ENCODE measurements around the gene PML.

The PML gene

DNA sequence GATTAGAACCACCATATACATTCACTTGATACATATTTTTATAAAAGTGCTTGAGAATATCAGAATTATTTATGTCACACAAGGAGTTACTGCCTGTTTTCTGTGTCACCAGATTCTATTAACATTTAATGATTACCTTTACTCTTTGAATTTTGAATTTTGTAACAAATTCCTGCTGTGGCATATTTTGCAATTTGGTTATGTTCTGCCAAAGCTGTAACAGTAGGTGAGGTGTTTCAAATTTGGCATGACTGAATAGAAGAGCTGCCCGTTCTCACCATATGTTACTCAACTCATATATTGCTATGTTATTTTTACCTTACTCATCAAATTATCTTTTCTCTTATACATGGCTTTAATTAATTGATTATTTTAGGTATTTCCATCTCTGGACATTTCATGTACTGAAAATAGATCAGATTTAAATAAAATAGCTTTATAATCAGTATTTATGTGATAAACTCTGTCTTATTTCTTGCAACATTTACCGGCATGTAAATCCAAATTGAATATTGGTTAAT lies 18.9 kb downstream of the PML start:
- DNase-seq = no peak

DNA sequence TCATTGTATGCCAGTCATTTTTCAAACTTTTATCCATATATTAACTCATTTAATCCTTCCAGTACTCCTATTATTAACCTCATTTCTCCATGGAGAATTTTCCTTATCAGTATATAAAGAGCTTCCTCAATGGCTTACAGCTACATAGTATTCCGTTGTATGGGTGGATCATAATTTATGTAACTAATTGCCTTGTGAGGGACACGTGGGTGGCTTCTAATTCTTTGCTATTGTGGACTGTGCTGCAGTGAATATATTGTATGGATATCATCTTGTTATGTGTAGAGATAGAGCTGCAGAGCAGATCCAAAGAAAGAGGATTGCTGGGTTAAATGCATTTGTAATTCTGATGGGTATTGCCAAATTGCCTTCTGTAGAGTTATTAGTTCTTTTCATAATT lies 25.2 kb downstream of the PML start:
- DNase-seq = no peak

DNA sequence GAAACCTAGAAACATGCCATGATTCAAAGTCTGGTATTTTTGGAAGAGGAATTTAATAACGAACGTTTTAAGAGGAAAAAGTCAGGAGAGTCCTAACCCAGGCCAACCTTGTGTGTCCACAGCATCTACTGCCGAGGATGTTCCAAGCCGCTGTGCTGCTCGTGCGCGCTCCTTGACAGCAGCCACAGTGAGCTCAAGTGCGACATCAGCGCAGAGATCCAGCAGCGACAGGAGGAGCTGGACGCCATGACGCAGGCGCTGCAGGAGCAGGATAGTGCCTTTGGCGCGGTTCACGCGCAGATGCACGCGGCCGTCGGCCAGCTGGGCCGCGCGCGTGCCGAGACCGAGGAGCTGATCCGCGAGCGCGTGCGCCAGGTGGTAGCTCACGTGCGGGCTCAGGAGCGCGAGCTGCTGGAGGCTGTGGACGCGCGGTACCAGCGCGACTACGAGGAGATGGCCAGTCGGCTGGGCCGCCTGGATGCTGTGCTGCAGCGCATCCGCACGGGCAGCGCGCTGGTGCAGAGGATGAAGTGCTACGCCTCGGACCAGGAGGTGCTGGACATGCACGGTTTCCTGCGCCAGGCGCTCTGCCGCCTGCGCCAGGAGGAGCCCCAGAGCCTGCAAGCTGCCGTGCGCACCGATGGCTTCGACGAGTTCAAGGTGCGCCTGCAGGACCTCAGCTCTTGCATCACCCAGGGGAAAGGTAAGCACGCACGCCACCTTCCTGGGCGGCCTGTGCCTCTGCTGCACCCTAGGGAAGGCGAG lies 28.4 kb downstream of the PML start:
- DNase-seq = no peak

DNA sequence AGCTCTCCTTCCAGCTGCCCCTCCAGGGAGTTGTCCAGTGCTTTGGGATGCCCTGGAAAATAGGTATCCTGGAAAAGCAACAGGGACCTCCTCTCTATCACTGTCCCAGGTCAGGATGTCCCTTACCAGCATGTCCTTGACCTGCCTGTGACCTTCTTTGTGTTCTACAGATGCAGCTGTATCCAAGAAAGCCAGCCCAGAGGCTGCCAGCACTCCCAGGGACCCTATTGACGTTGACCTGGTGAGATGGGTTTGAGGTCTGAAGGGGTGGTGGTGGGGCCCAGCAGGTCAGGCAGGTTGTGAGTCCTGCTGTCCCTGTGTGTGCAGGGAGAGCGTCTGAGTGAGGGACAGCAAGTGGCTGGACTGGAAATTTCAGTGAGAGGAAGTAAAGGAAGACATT lies 30.2 kb downstream of the PML start:
- DNase-seq = no peak

DNA sequence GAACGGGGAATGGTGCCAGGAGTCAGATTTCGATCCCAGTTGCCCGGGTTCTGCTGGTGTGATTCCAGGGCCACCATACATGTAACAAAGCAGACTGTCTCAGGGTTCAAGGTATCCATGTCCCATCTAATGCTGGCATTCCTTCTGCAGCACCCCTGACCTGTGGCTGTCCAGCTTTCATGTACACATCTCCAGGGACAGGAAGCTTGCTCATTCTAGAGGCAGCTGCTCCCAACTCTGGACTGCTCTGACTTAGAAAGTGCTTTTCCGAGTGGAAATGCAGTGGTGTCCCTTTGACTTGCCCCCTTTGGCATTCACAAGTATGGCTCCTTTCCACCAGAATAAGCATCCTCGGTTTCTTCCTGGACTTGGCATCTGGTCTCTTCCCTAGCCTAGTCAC lies 30.9 kb downstream of the PML start:
- DNase-seq = no peak

DNA sequence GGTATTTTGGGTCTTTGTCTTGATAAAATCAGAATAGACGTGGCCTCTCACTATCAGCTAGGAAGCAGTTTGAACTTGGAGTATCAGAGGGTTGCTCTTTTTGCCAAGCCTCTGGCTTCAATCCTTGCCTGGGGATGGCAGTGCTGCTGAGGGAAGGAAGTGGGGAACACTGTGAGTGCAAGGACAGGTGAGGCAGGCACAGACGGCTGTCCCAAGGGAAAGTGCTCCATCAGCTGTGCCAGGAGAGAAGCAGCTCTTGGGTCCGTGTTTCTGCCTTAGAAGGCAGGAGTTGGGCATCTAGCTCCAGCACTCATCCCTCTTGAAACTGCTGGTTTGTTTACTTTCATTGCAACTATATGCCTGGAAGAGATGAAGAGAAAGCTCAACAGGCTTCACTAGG lies 33.2 kb downstream of the PML start:
- no peak for DNase-seq

DNA sequence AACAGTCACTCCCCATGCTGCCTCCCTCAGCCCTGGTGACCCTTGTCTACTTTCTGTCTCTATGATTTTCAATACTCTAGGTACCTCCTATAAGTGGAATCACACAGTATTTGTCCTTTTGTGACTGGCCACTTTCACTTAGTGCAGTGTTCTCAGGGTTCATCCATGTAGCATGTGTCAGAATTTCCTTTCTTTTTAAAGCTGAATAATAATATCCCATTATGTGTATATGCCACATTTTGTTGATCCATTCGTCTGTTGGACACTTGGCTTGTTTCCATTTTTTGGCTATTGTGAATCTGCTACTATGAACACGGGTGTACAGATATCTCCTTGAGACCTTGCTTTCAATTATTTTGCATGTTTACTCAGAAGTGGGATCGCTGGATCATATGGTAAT lies 34.1 kb downstream of the PML start:
- no peak for DNase-seq

DNA sequence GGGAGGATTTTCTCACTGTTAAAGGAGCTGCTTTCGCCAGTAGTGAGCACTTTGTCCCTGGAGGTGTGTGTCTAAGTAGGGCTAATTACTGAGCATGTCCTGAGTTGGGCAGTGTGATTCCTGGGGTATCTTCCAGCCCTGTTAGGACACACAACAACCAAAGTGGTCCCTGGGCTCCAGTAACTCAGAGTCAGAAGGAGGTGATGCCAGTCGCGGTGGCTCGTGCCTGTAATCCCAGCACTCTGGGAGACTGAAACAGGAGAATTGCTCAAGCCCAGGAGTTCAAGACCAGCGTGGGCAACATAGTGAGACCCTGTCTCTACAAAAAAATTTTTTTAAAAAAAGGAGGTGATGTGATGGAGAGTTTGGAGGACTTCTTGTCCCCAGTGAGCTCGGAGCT lies 37.5 kb downstream of the PML start:
- no peak for DNase-seq

DNA sequence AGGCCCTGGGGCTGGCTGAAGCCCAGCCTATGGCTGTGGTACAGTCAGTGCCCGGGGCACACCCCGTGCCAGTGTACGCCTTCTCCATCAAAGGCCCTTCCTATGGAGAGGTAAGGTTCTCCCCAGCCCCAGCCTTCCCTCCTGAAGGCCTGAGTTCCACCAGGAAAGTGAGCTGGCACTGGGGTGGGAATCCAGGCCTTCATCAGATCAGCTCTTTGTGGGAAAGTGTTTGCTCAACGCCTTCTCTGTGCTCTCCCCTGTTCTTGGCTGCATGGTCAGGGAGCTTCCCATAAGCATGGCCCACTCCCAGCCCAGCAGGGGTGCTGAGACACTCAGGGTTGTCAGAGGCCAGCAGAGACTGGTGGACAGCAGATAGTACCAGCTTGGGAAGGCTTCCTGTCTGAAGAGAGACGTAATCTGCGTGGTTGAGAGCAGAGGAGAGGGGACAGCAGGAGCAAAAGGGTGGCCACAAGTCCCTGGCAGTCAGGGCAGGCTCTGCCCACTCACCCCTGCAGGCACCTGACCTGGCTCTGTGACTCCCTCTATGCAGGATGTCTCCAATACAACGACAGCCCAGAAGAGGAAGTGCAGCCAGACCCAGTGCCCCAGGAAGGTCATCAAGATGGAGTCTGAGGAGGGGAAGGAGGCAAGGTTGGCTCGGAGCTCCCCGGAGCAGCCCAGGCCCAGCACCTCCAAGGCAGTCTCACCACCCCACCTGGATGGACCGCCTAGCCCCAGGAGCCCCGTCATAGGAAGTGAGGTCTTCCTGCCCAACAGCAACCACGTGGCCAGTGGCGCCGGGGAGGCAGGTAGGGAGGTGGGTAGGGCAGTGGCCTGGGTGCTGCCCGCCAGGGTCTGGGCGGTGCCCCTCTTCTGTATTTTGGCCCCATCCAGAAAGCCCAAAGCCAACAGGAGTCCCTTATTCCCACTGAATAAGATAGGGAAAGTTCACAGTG lies 38.4 kb downstream of the PML start:
- no peak for DNase-seq

DNA sequence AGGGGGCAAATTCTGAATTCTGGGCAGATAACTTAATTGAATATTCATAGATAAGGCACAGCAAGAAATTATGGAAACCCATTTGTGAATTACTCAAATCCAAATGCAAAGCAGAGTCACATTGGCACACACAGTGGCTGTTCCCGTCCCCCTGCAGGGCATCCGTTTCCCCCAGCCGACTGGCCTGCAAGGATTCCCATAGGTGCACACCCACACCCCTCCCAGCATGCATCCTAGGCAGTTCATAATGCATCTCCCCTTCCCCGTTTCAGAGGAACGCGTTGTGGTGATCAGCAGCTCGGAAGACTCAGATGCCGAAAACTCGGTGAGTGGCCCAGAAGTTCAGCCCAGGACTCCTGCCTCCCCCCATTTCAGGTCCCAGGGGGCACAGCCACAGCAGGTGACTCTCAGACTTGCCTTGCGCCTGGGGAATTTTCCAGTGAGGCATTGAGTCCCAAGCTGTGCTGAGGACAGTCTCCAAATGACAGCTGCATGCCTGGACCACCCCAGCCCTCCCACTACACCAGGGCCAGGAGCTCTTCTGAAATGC lies 39.8 kb downstream of the PML start:
- DNase-seq = no peak

DNA sequence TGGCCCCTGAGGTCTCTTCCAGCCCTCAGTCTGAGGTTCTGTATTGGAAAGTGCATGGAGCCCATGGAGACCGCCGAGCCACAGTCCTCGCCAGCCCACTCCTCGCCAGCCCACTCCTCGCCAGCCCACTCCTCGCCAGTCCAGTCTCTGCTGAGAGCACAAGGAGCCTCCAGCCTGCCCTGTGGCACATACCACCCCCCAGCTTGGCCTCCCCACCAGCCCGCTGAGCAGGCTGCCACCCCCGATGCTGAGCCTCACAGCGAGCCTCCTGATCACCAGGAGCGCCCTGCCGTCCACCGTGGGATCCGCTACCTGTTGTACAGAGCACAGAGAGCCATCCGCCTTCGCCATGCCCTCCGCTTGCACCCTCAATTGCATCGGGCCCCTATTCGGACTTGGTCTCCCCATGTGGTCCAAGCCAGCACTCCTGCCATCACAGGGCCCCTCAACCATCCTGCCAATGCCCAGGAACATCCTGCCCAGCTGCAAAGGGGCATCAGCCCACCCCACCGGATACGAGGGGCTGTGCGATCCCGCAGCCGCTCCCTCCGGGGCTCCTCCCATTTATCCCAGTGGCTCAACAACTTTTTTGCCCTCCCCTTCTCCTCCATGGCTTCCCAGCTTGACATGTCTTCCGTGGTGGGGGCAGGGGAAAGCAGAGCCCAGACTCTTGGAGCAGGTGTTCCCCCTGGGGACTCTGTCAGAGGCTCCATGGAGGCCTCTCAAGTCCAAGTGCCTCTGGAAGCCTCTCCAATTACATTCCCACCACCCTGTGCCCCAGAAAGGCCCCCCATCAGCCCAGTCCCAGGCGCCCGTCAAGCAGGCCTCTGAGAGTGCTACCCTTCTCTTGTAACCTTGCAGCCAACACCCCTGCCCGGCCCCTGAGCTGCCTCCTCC lies 40.9 kb downstream of the PML start:
- no peak for DNase-seq

DNA sequence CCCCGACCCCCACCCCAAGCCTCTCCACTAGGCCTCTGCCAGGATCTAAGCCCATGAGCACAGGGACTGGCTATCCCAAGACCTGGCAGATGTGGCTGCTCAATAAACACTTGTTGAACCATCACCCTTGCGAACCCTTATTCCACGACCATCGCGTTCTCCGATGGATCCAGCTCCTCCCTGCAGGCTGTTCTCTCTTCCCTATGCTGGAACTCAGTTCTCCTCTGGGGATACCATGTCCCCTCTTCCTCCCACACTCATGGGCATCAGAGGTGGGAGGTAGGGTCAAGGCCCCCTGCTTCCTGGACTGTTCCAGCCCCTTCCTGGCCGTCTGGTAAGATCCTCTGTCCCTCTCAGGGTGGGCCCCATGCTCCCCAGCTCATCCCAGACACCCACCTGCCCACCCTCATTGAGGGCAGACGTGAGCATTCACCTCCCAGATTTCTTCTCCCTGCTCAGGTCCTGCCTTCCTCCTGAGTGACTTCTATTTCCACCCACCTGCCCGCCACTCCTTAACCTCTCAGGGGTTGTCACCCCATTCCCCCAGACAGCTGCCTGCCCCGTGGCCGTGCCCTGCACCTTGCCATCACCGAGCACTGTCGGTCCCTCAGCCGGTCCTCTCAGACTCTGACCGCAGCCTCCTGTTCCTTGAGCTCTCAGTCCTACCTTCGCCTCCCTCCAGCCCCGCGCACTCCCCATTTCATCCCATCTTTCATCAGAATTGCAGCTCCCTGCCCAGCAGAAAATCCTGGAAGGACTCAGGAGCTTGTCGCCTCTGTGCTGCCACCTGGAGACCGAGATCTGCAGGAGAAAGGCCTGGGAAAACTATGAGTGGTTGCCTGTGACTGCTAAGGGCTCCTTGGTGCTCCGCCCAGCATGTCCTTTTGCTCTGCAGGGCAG lies 42.0 kb downstream of the PML start:
- DNase-seq = no peak

DNA sequence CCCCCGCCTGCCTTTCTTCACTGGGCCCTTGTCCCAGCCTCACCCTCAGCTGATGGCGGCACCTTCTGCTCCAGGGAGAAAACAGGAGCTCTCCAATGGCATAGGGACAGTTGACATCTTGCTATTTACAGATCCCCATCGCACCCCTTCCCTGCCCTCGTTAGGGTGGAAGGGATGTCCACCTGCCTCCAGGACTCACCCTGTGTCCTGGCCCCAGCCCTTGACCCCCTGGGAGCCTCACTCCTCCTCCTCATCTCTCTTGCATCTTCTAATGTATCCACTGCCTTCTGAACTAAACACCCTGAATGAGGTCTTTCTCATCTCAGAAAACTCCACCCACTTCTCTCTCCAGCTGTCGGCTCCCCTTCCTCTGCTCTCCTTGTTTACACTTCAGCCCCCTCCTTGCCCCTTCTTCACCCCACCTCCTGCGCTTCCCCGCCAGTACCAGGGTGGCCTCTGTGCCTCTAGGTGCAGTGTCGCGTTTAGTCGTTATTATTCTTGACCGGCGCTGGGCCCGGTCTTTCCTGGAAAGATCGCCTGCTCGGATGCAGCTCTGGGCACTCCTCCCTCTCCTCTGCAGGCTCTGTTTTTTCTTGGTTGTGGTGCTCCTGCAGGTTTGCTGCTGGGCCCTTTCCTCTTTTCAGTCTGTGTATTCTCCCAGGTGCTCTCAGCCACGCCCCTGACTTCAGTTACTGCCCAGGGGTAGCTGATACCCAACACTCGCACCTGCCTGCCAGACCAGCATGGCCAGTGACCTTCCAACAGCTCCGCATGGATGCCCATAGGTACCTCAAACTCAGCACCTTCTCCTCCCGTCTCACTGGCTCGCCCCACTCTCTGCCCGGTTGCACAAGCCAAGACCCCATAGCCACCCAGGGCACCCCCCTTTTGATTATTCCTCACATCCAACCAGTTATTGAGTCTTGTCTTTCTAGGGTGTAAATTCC lies 42.9 kb downstream of the PML start:
- no peak for DNase-seq

DNA sequence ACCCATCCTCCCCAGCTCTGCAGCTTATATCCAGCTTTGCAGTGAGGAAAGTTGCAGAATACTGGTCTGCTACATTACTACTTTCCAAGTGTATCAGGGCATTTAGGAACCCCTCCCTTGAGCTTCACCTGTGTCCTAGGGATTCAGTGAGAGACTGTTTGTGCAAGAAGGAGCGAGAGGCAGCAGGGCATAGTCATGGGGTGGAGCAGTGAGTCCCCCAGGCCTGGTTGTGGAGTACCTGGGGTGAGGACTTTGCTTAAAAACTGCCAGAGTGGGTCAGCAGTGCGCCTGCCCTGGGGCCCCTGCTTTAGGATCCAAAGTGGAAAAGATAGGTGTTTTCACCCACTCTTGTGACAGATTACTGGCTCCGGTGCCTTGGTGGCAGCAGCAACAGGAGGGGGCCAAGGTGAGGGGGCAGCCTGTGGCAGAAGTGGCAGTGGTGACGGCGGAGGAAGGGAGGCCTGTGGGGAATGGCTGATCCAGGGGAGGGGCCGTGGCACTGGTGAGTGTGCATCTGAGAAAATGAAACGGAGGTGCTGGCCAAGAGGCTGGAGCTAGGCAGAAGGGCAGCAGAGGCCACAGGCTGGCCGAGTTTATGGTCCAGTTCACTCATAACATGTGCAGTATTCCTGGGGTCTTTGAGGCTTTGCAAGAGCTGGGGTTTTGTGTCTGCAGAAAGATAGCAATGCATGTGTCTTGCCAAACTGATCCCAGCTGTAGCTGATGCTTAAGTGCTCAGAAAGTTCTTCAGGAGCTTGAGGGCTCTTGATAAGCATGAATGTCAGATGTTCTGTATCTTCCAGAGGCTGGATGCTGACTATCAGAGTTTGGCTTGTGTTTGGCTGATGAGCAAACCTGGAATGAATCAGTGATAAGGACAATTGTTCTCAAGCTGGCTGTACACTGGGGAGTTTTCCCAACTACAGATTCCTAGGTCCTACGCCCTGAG lies 44.5 kb downstream of the PML start:
- DNase-seq = no peak

DNA sequence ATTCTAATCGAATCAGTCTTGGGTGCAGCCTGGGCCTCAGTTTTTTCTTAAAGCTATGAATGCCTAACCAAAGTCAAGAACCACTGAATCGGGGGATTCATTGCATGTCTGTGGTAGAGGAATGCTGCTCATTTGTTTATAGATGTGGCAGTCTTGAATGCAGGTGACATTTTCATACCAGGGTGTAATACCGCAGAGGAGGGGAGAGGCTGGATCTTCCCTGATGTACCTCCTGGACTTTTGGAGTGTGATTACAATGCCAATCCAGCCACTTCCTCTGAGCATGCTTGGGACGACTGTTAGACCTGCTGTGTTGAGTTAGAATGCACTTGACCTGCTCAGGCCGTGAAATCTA lies 45.1 kb downstream of the PML start:
- no peak for DNase-seq

DNA sequence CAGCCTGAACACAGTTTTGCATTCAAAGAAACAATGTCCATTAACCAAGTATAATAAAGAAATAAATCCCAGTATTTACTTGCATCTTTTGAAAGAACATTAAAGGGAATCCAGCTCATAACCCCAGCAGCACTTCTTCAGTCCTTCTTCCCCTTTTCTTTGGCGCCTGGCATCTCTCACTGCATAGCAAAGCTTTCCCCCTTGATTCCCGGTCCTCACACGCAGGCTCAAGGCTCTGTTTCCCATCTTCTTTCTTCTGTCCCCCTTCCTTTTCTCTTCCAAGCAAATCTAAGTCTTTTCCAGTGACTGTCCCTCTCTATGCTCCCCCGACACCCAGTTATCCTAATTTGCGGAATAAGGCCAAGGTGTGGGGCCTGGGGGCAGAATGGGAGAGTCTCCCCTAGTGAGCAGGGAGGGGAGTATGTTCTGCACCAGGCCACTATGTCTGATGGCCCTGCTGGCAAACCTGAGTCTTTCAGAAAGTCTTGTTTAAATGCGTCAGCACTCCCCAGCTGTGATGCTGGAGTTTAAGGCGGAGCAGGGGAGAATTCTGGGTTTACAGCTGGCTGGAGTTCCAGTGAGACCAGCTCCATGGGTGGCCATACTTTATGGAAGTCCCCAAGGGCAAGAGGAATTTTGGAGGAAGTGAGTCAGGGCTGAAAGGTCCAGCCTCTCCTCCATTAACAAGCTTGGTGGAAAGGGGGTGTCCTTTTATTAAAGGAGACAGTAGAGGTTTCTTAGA lies 45.8 kb downstream of the PML start:
- no peak for DNase-seq

DNA sequence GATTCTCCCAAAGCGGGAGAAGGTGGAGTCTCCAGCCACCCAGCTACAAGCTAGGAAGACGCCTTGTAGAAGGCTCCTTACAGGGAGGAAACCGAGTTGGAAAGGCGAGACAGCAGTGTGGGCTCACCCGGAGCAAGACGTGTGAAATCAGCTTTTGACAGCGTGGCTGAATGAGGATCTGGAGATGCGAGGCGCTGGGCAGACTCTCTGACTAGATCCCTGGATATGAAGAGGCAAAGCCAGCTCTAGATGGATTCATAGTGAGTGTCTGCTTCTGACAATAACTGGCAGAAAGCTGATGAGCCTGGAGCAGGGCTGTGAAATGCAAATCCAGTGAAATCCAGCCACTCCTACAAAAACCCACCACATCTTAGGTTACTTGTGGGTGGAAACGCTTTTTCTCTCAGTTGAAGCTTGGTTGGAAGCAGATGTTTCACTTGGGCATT lies 46.8 kb downstream of the PML start:
- DNase-seq = no peak

DNA sequence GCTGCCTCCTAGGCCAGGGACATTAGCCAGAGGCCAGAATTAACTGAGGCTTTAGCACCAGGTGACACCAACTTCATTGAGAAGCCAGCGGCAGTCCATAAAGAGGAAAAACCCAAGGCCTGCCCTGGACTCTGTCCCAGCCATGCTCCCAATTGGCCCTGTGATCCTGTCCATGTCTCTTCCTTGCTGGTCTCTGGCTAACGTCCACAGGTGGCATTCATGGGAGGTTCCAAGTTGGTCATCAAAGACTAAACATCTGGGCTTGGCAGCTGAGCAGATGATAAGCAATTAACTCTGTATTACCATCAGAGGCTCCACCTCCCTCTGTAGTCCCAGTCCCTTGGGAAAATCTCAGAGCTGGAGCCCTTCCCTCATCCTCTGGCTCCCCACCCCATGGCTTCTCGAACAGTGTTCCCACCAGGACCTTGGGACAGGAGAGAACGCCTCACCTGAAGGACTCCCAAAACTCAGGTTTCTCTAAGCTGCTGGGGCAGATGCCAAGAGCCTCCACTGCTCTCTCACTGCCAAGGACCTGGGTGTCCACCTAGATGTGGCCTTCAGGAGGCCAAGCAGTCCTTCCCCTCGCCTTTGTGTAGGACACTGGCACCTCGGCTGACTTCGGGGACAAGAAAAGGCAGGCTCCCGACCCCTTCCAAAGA lies 47.4 kb downstream of the PML start:
- DNase-seq = no peak
